CD4-positive, alpha-beta T cell treated with Interferon gamma for 1 hour (primary cell): ENCODE measurements around the gene MRPS18A.

Source experiments
- DNase-seq: peaks from one replicate; pipeline ENCODE4 v3.0.0-alpha.2; 2020

The MRPS18A gene

DNA sequence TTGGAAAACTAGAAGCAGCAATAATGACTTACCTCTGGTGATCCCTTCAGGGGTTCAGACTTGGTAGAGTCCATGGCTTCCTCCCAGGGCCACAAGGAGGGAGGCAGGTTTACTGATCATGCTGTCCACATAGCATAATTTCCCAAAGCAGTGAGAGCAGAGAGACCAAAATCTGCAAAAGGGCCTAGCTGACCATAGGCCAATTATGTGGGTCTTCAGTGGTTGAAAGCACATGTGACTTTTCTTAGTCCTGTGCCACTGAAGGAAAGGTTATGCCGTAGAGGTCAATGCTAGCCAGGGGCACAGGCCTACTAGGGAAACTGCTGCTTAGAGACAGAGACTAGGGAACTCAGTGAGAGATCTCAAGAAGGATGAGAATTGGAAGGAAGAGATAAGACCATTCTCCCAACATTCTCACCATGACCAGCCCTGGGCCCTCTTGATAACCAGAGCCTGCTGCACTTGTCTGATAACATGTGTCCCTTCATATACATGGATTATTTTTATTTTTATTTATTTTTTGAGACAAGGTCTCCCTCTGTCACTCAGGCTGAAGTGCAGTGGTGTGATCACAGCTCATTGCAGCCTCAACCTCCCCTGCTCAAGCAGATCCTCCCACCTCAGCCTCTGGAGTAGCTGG, 56.5 kb downstream of the MRPS18A start:
- no peak for DNase-seq

DNA sequence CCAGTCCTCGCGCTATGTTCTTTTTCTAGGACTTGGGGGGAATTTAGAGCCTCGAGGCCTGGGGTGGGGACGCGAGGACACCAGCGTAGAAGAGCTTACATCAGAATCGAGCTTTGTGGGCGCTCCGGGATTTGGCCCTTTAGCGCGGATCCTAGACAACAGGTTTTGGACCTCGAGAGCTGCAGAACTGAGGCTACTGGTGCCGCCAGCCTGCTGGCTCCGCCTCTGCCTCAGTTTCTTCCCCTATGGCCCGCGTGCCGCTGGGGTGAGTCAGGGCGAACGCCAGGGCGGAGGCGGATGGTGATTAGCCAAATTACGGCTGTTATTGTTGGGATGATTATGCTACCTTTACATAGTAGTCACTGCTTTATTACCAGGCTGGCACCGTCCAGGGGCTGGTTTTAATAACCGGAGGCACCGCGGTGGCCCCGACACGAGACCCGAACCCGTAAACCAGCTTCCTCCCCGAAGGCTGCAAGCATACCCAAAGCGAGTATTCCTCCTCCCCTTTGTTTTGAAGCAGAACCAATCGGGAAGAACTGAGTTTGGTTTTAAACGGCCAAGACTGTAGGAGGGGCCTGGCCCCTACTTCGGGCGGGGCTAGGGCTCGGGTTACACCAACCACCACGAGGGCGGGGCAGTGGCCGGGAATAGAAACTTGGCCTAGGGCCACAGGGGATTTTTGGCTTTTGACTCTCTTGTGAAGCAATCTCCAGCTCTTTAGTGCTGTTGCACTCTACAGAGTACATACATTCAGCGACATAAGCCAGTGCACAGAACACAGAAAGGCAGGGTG, 57.9 kb downstream of the MRPS18A start:
- DNase-seq = peak; percentile 92

DNA sequence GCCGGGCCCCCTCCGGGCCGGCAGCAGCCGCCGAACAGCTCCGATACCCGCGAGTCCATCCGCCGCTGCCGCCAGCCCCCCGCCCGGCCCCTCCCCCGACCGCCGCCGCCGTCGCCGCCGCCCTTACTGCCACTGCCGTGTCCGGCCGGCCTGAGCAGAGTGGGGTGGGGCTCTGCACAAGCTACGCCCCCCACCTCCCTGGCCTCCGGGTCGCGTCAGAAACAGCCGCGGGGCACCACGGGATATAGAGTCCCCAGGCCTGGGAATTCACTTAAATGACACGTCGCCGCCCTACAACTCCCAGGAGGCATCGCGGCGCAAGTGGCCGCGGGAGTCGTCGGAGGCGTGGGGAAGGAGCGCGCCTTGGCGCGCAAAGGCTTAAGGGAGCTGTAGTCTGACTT, 58.5 kb downstream of the MRPS18A start, which contains the start of gene GTPBP2:
Gene GTPBP2 (minus strand): TSS at position 161 of the 401 bp plus-strand sequence. CDS start 102 bp downstream, at position 59.
- DNase-seq = peak; percentile 96

DNA sequence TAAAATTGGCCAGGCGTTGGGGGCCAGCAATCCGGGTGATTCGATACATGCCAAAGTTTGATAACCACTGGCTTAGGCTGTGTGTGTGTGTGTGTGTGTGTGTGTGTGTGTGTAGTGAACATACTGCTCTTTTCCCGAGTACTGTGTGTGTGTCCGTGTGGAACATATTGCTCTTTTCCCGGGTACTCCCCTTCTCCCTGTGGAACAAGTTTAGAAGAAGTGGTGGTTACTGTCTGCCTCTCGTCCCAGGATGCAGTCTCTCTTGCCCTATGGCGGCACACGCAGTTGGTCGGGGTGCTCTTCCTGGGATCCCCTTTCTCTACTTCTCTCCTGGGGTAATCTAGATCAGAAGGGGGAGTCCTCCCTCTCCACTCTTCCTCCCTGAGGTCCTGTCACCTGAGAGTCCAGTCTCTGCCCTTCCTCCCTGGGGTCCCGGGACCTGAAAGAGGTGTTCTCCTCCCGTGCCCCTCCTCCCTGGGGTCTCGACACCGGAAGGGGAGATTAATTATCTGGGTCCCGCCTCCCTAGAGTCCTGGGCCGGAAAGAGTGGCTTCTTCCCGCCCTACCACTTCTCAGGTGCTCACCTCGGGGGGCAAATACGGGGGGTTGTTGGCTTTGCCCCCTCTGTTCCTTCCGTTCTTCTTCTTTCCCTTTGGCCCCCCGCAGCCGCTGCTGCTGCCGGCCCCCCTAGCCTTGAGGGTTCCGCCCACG, 59.0 kb downstream of the MRPS18A start:
- peak; percentile 44 for DNase-seq

DNA sequence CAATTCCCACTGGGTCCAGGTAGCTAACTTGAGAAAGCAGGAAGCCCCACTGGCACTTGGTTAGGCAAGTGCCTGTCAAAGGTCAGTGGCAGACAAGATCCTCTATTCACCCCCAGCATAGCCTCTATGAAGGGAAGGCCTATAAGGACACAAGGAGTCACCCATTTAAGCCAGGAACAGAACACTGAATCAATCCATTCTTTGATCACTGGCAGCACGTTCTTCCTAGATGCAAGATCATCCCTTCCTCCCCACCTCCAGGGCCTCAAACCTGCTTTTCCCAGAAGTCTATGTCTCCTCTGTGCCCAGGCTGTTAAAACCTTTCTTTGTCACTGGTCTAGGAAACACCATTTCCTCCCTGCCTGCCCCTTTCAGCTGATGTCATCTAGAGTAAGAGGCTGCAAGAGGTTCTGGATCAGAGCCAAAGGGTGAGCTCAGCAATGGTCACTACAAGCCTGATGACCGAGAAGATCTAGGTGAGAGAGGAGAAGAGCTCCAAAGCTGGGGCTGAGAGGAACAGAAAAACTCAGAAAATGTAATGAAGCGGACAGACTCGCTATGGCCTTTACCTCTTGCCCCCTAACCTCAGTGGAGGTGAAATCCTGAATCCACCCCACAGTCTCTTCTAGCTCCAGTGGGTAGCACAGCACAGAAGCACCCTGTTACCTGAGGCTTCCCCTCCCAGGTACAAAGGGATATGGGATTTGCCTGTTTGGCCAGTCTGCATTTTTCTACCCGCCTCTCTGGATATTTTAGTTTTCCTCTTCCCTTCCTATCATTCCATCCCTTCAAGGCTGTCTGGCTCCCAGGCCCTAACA, 60.4 kb downstream of the MRPS18A start:
- DNase-seq = peak; percentile 53

DNA sequence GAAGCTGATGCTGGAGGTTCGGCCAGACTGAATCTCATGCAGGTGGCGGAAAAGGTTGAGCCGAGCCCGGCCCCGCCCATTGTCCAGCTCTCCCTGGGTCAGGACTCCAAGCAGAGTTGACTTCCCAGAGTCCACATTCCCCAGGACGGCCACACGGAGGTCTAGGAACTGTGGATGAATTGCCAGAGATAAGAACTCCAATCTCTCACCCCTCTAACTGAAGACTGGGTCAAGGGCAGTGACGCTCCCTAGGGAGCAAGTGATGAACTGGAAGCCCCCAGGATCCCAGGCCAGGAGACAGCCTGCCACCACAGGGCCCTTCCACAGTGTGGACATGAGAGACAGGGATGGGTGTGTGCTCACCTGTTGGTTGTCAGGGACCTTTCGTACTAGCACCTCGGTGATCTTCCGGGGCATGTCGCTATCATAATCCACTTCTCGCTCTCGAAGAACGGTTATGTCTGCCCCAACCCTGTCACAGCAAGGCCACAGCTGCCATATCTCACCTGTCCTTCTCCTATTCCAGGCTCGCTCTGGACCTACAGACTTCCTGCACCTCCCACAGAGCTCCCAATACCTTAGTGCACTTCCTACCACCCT, 62.1 kb downstream of the MRPS18A start:
- no peak for DNase-seq

DNA sequence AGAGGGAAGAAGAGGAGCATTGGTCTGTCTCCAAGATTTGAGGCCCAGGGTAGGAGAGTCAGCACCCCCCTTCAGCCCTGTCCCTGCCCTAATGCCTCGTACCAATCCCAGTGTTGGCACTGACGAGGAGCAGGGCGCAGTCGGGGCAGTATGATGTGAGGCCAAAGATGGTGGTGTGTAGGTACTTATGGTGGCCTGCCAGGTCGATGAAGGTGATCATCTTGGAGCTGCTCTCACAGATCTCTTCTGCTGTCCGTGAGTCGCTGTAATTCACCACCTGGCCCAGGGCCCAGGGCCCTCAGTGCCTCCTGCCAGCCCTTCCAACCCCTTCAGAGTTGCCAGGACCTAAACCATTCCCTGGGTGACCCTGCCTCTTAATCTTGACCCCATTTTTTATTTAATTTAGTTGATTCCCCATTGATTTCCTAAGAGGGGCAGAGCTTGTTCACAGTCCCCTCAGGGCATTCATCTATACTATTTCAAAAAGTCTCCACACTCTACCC, 62.8 kb downstream of the MRPS18A start:
- DNase-seq = no peak

DNA sequence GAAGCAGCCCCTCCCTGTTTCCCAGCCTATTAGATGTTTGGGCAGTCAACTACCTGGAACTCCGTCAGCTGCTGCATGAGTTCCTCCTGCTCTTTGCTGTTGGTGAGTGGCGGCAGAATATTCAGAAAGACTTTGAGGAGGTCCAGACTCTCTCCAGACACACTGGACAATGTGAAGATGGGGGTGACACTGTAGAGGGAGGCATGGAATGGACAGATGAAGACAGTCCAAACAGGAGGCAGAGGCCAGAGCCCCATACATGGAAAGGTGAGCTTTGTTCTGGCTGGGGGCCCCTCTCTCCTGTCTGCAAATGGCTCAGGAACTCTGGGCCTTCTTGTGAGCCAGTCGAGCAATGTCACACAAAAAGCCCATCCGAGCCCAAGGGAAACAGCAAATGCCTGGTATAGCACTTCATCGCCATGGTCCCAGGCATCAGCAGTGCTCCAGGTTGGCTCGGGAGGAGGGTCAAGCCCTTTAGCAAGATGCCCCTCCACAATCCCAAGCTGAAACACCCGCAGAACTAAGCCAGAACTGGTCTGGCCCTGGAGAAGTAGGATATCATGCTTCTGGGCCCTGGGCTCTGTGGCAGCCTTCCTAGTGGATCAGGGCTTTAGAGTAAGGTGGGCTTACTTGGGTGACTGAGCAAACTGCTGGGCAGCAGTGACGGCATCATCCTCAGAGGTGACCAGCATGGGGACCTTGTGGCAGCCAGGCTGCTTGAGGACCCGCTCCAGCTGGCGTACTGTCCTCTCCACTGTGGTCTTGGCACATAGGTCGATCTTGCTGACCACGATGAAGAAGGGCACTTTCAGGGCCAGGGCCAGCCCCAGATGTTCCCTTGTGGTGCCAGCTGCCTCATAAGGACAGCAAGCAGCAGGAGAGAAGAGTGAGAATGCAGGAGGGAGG, 63.5 kb downstream of the MRPS18A start:
- no peak for DNase-seq

DNA sequence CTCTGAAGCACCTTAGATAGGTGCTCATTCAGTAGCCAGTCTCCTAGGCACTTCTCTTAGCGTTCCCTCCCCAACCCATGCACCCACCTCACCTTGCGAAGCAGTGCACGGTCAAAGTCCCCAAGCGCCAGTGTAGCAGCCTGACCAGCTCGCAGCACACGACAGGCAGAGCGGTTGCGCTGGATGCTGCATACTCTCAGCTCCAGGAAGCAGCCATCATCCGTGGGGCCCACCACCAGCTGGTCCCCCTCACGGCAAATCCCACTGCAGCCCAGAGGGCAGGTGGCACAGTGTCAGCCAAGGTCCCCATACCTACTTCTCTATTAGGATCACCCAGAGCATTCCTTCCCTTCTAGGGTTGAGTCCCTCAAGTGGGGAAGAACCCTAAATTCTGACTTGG, 65.0 kb downstream of the MRPS18A start:
- DNase-seq = no peak

DNA sequence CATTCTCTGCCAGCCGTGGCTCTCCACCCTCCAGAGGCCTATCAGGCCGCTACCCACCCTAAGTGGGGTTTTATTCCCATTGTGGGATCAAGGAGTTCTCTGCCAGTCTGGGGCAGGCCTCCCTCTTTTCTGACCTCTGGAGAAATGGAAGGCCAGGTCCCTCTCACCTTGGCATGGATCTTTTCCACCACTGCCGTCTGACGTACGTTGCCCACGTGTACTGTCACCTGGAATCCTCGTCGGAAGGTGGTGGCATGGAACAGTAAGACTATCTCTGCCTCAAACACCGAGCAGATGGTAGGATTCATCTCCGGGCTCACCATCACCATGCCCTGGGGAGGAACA, 65.8 kb downstream of the MRPS18A start:
- no peak for DNase-seq
